ENCODE results near the gene PPP1R14C. TPM values are rescaled to one million over a fixed set of nuclear protein-coding genes. Genes with fewer than 3 reads are reported as not detected.

The PPP1R14C gene, protein sequence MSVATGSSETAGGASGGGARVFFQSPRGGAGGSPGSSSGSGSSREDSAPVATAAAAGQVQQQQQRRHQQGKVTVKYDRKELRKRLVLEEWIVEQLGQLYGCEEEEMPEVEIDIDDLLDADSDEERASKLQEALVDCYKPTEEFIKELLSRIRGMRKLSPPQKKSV
- total RNA-seq, result not detected in 2 replicates

DNA sequence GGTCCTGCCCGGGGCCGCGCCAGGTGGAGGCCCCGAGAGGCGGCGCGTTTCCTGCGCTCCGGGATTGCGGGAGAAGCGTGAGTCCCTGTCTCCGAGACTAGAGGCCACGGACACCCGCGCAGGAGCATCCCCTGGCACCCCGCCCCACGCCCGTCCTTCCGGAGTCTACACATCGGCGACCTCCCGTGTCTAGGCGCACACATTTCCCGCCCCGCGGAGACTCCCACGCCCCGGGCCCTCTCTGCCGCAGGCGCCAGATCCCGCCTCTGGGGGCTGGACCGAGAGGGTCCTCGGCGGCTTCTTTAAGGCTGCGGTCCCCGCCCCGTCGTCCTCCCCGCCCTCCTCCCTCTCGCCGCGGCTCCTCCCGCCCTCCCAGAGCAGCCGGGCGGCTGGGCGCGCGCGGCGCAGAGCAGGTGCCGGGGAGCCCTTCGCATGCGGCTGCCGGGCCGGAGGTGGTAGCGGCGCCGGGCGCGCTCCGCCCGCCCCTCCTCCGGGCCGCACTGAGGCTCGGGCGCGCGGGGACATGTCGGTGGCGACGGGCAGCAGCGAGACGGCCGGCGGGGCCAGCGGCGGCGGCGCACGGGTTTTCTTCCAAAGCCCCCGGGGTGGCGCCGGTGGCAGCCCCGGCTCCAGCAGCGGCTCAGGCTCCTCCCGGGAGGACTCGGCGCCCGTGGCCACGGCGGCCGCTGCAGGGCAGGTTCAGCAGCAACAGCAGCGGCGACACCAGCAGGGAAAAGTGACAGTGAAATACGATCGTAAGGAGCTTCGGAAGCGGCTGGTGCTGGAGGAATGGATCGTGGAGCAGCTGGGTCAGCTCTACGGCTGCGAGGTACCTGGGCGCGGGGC lies at the start of gene PPP1R14C:
TSS of gene PPP1R14C (plus strand) at position 375 of the 846 bp plus-strand sequence. CDS start at position 524, 149 bp downstream.

Other genes starting within 250 kb of the PPP1R14C start
- gene RAET1E, start 244.9 kb upstream of the PPP1R14C start, total RNA-seq, result 0.80 and 0.94 TPM in 2 replicates
- gene RAET1G, start 219.9 kb upstream of the PPP1R14C start, total RNA-seq, result 0.27 and 0.34 TPM in 2 replicates
- 19.0 and 21.4 TPM in 2 replicates for gene ULBP2, start 201.0 kb upstream of the PPP1R14C start, total RNA-seq
- gene ULBP1, start 179.1 kb upstream of the PPP1R14C start, total RNA-seq, result 0.87 and 0.94 TPM in 2 replicates
- not detected in 2 replicates for gene RAET1L, start 117.5 kb upstream of the PPP1R14C start, total RNA-seq
- 9.7 and 12.5 TPM in 2 replicates for gene ULBP3, start 73.9 kb upstream of the PPP1R14C start, total RNA-seq
- not detected in 2 replicates for gene IYD, start 226.0 kb downstream of the PPP1R14C start, total RNA-seq

Data from mammary microvascular endothelial cell (primary cell).